Panc1 (cell line): ENCODE results near the gene SLC12A7. TPM values are rescaled to one million over a fixed set of nuclear protein-coding genes. Genes with fewer than 3 reads are reported as not detected.

ENCODE experiments used
- ATAC-seq: fragments of 200-7000 bp; cut with Tn5 transposase; 2 replicates; pipeline ENCODE4 v1.9.1; 2020; ENCODE audit warnings: mild to moderate bottlenecking, moderate library complexity
- BruUV-seq: library from RNA; stranded (reverse); fragments of 400-500 nt; replicated peaks from 2 replicates; lab custom pipeline; 2021; lab: Mats Ljungman, UMichigan
- CTCF ChIA-PET: fragments of 300-600 bp; sonication (Branson Sonifier 250); formaldehyde crosslinking; loops from one replicate; lab custom pipeline; 2022; ENCODE audit warnings: antibody characterized with exemption; lab: Charles Lee
- POLR2A ChIA-PET: fragments of 300-600 bp; sonication (Branson Sonifier 250); formaldehyde crosslinking; loops from one replicate; lab custom pipeline; 2022; ENCODE audit warnings: antibody characterized with exemption; lab: Charles Lee
- DNase-seq: peaks from one replicate; pipeline ENCODE4 v3.0.0-alpha.2; 2010; ENCODE audit warnings: low read depth, low spot score
- H3K27ac ChIP-seq: 2 replicates; pipeline ENCODE4 v1.5.1; 2011; ENCODE audit warnings: mild to moderate bottlenecking, low read length, inconsistent platforms
- H3K27me3 ChIP-seq: fragments of 200-500 bp; sonication (Bioruptor generic); 2 replicates; pipeline ENCODE4 v1.6.0; 2014; ENCODE audit warnings: low read length, inconsistent platforms; ENCODE audit not compliant: control insufficient read depth, insufficient read depth
- H3K36me3 ChIP-seq: fragments of 200-500 bp; sonication (Bioruptor generic); 2 replicates; pipeline ENCODE4 v1.5.1; 2014; ENCODE audit warnings: inconsistent platforms, mild to moderate bottlenecking, low read length, moderate library complexity; ENCODE audit not compliant: control insufficient read depth, insufficient read depth
- H3K4me1 ChIP-seq: 2 replicates; pipeline ENCODE4 v1.5.1; 2011; ENCODE audit warnings: inconsistent platforms, mild to moderate bottlenecking, low read length, moderate library complexity; ENCODE audit not compliant: control insufficient read depth, insufficient read depth
- H3K4me3 ChIP-seq, 2 experiments: 2 replicates each; pipeline ENCODE4 v1.5.1; 2011 to 2012; ENCODE audit warnings: low read depth in 2 of 2, low read length in 2 of 2, mild to moderate bottlenecking in 2 of 2, inconsistent platforms in 1 of 2, moderate library complexity in 1 of 2
- H3K9me3 ChIP-seq: fragments of 200-500 bp; sonication (Bioruptor generic); 2 replicates; pipeline ENCODE4 v1.5.1; 2014; ENCODE audit warnings: low read depth, mild to moderate bottlenecking, inconsistent platforms, low read length, moderate library complexity; ENCODE audit not compliant: control insufficient read depth, insufficient read depth
- CTCF ChIP-seq: fragments of 450-650 bp; IDR thresholded peaks from 2 replicates; pipeline ENCODE4 v1.5.1; 2017; ENCODE audit warnings: mild to moderate bottlenecking
- POLR2AphosphoS5 ChIP-seq: IDR thresholded peaks from 2 replicates; pipeline ENCODE4 v1.6.1; 2012; ENCODE audit warnings: mild to moderate bottlenecking, low read depth, low read length, moderate library complexity
- REST ChIP-seq, 2 experiments: IDR thresholded peaks; 2 replicates each; pipeline ENCODE4 v1.6.1; 2011 to 2012; ENCODE audit warnings: low read depth in 2 of 2, control low read depth in 1 of 2, low read length in 1 of 2, mild to moderate bottlenecking in 1 of 2, moderate library complexity in 1 of 2; ENCODE audit not compliant: insufficient read depth in 1 of 2
- SIN3A ChIP-seq: IDR thresholded peaks from 2 replicates; pipeline ENCODE4 v1.6.1; 2012; ENCODE audit warnings: low read depth, mild to moderate bottlenecking, low read length, moderate library complexity, borderline replicate concordance; ENCODE audit not compliant: insufficient read depth
- TCF7L2 ChIP-seq: IDR thresholded peaks from 2 replicates; pipeline ENCODE4 v1.6.1; 2011; ENCODE audit warnings: mild to moderate bottlenecking, low read depth, low read length, inconsistent platforms
- in situ Hi-C: cut with HindIII; loops from 2 replicates; pipeline ENCODE4 v1.10.0; 2016; ENCODE audit warnings: low sequenced_read_pairs, low pct_unique_long_range_greater_than_20kb
- intact Hi-C: fragments of 100-400 bp; cut with micrococcal nuclease; formaldehyde crosslinking; loops from one replicate; pipeline ENCODE4 v1.10.0; 2022; ENCODE audit not compliant: unreplicated experiment
- total RNA-seq: library from RNA; stranded (reverse); gene quantifications from one replicate; pipeline ENCODE4 v1.2.1, GENCODE V29; 2021; ENCODE audit not compliant: unreplicated experiment

Gene SLC12A7
- total RNA-seq, 1 experiment from 2014 or later, result 297 TPM

GRCh38 chr5:1095990-1096363 lies 15.9 kb downstream of the SLC12A7 start:
- no TSS peak for BruUV-seq
- intact Hi-C loops (no loop called here), in situ Hi-C loops (no loop called here)
- Histone ChIP-seq H3K9me3 (no peaks in the 10 kb centered on the region), H3K4me1 (peaks cover 70% of the 10 kb centered on the region), H3K27me3 (no peaks in the 10 kb centered on the region), H3K27ac (peak overlapping the region; percentile 97), H3K4me3 (no peak overlapping the region), H3K36me3 (peaks cover 14% of the 10 kb centered on the region)
- TF ChIP-seq REST (IDR thresholded peaks at IDR 0.05; ENCODE audit: insufficient read depth in 1 of 2, low read depth in 2 of 2, low read length in 1 of 2) (no peak), POLR2AphosphoS5 (no peak), SIN3A (no peak), TCF7L2 (no peak), CTCF (no peak)
- POLR2A ChIA-PET, result no interaction called here
- CTCF ChIA-PET, result no interaction called here
- no peak for ATAC-seq
- DNase-seq, result no peak

GRCh38 chr5:1095302-1095989 lies 16.4 kb downstream of the SLC12A7 start:
- Histone ChIP-seq H3K27ac (peak overlapping the region; percentile 97), H3K36me3 (peaks cover 14% of the 10 kb centered on the region), H3K9me3 (no peaks in the 10 kb centered on the region), H3K27me3 (no peaks in the 10 kb centered on the region), H3K4me1 (peaks cover 74% of the 10 kb centered on the region), H3K4me3 (no peak overlapping the region)
- DNase-seq (no peak), ATAC-seq (no peak)
- in situ Hi-C loops (no loop called here), intact Hi-C loops (no loop called here)
- CTCF ChIA-PET, result no interaction called here
- no TSS peak for BruUV-seq
- TF ChIP-seq POLR2AphosphoS5 (peak; percentile 38; the same call in 1 of the 2 replicates), CTCF (no peak)
- POLR2A ChIA-PET, result no interaction called here
